Caco-2 (cell line): Measurements from ENCODE around the gene TBC1D2B. TPM values are rescaled to one million over a fixed set of nuclear protein-coding genes. Genes with fewer than 3 reads are reported as not detected.

ENCODE experiments used
- BruUV-seq: library from RNA; stranded (reverse); fragments of 400-500 nt; replicated peaks from 2 replicates; lab custom pipeline; 2021; lab: Mats Ljungman, UMichigan
- CTCF ChIA-PET: fragments of 300-600 bp; sonication (Branson Sonifier 250); formaldehyde crosslinking; loops from one replicate; lab custom pipeline; 2022; ENCODE audit warnings: antibody characterized with exemption; lab: Charles Lee
- POLR2A ChIA-PET: fragments of 300-600 bp; sonication (Branson Sonifier 250); formaldehyde crosslinking; loops from one replicate; lab custom pipeline; 2022; ENCODE audit warnings: antibody characterized with exemption; lab: Charles Lee
- DNase-seq, 2 experiments: peaks; one replicate each; pipeline versions ENCODE4 v3.0.0 to v3.0.0-alpha.2; 2020 to 2022
- H3K27me3 ChIP-seq: replicated peaks from 2 replicates; pipeline ENCODE4 v1.6.0; 2011; ENCODE audit warnings: low read length; ENCODE audit not compliant: control insufficient read depth, insufficient read depth
- H3K36me3 ChIP-seq: 2 replicates; pipeline ENCODE4 v1.5.1; 2011; ENCODE audit warnings: low read length; ENCODE audit not compliant: control insufficient read depth, insufficient read depth
- H3K4me1 ChIP-seq: fragments of 250-450 bp; sonication (Bioruptor Pico); 2 replicates; pipeline ENCODE4 v1.5.1; 2020; ENCODE audit warnings: mild to moderate bottlenecking
- H3K4me3 ChIP-seq: 2 replicates; pipeline ENCODE4 v1.5.1; 2011; ENCODE audit warnings: low read depth, mild to moderate bottlenecking, control low read depth, low read length
- H3K9me3 ChIP-seq: fragments of 250-450 bp; sonication (Bioruptor Pico); 2 replicates; pipeline ENCODE4 v1.5.1; 2020; ENCODE audit warnings: mild to moderate bottlenecking, moderate library complexity
- H3K27ac Mint-ChIP-seq: one replicate; pipeline ENCODE4 v1.8.0; 2022; ENCODE audit warnings: mixed read lengths; ENCODE audit not compliant: unreplicated experiment
- H3K27me3 Mint-ChIP-seq: one replicate; pipeline ENCODE4 v1.8.0; 2022; ENCODE audit warnings: mixed read lengths; ENCODE audit not compliant: insufficient read depth, unreplicated experiment
- H3K36me3 Mint-ChIP-seq: one replicate; pipeline ENCODE4 v1.8.0; 2022; ENCODE audit warnings: mild to moderate bottlenecking, mixed read lengths; ENCODE audit not compliant: insufficient read depth, unreplicated experiment
- H3K4me1 Mint-ChIP-seq: one replicate; pipeline ENCODE4 v1.8.0; 2022; ENCODE audit warnings: low read depth, mixed read lengths; ENCODE audit not compliant: unreplicated experiment
- H3K4me3 Mint-ChIP-seq: one replicate; pipeline ENCODE4 v1.8.0; 2022; ENCODE audit warnings: mild to moderate bottlenecking, moderate library complexity, mixed read lengths; ENCODE audit not compliant: unreplicated experiment
- H3K9me3 Mint-ChIP-seq: one replicate; pipeline ENCODE4 v1.8.0; 2022; ENCODE audit warnings: mixed read lengths; ENCODE audit not compliant: unreplicated experiment
- intact Hi-C: fragments of 100-400 bp; cut with micrococcal nuclease; formaldehyde crosslinking; loops from one replicate; pipeline ENCODE4 v1.10.0; 2022; ENCODE audit not compliant: unreplicated experiment
- total RNA-seq: library from RNA; stranded (reverse); gene quantifications from 2 replicates; pipeline ENCODE4 v1.2.3, GENCODE V29; 2022
- TF ChIP-seq, protein P1 (sequence below), 2 experiments: fragments of 200-600 bp in 1 of 2; IDR thresholded peaks; 1 replicate in 1 of 2; 2 replicates in 1 of 2; pipeline versions ENCODE4 v1.5.1 to v1.8.0; 2011 to 2022; ENCODE audit warnings: antibody characterized with exemption in 1 of 2, control low read depth in 1 of 2, inconsistent platforms in 1 of 2, low read depth in 1 of 2, low read length in 1 of 2, mild to moderate bottlenecking in 1 of 2, moderate library complexity in 1 of 2; ENCODE audit not compliant: insufficient read depth in 1 of 2, severe bottlenecking in 1 of 2, unreplicated experiment in 1 of 2

Gene TBC1D2B
- total RNA-seq, 1 experiment from 2014 or later: 18.3 TPM

DNA sequence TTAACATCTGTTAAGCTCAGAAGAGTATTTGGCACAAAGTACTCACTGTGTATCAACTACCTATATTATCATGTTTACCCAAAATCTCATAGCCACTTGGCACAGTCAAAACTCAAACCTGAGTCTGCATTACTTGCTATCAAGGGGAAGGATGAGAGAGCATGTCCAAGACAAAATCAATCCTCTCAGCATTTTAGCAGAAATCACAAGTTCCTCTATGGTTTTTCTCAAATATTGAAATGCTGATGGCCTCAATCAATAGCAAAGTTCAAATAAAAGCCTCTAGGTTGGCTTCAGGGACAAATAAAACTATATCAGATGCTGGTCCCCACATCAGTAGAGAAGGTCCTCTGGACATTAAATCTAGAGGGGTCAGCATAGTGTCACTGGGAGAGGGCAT is 14.3 kb downstream of the TBC1D2B start:
- H3K4me3 ChIP-seq: no peak overlapping the region
- H3K36me3 Mint-ChIP-seq: no peaks in the 10 kb centered on the region
- intact Hi-C loops: no loop called here
- no peaks in the 10 kb centered on the region for H3K9me3 ChIP-seq
- H3K4me1 ChIP-seq: peaks cover 22% of the 10 kb centered on the region; the same call in 1 of the 2 replicates
- no peak overlapping the region for H3K27ac Mint-ChIP-seq
- no peaks in the 10 kb centered on the region for H3K4me1 Mint-ChIP-seq
- H3K36me3 ChIP-seq: no peaks in the 10 kb centered on the region
- no peak for DNase-seq
- CTCF ChIA-PET: interaction anchor here (0.6 kb wide), 1 partner anchor 9 kb away, joined by 3 read pairs; no protein-coding TSS in a partner anchor
- TF ChIP-seq, protein P1, sequence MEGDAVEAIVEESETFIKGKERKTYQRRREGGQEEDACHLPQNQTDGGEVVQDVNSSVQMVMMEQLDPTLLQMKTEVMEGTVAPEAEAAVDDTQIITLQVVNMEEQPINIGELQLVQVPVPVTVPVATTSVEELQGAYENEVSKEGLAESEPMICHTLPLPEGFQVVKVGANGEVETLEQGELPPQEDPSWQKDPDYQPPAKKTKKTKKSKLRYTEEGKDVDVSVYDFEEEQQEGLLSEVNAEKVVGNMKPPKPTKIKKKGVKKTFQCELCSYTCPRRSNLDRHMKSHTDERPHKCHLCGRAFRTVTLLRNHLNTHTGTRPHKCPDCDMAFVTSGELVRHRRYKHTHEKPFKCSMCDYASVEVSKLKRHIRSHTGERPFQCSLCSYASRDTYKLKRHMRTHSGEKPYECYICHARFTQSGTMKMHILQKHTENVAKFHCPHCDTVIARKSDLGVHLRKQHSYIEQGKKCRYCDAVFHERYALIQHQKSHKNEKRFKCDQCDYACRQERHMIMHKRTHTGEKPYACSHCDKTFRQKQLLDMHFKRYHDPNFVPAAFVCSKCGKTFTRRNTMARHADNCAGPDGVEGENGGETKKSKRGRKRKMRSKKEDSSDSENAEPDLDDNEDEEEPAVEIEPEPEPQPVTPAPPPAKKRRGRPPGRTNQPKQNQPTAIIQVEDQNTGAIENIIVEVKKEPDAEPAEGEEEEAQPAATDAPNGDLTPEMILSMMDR (IDR thresholded peaks at IDR 0.05; ENCODE audit: insufficient read depth in 1 of 2, low read depth in 1 of 2, low read length in 1 of 2, severe bottlenecking in 1 of 2, unreplicated experiment in 1 of 2): no peak
- no peaks in the 10 kb centered on the region for H3K27me3 ChIP-seq
- H3K27me3 Mint-ChIP-seq: no peaks in the 10 kb centered on the region
- BruUV-seq: no TSS peak
- no peak overlapping the region for H3K4me3 Mint-ChIP-seq
- POLR2A ChIA-PET: no interaction called here
- H3K9me3 Mint-ChIP-seq: no peaks in the 10 kb centered on the region

DNA sequence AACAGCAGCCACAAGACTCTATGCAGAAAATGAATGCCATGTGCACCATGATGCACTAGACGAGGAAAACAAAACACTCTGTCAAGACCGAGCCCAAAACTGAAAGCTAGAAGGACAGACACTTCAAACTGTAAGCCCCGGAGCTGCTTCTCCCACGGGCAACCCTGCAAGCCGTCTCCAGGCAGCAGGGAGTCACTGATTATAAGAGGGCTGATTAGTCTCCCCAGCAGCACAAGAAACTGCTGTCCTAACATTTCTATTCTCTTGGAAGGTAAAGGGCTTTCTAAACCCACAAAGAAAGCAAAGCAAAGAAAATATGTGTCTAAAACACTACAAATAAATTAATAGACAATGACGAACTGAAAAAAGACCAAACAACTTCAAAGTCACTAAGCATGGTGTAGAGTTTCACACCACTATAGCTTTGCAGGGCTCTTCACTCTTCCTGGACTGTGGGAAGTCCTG is 15.5 kb downstream of the TBC1D2B start:
- Histone ChIP-seq H3K36me3 (no peaks in the 10 kb centered on the region), H3K27me3 (no peaks in the 10 kb centered on the region), H3K4me1 (peaks cover 16% of the 10 kb centered on the region), H3K9me3 (no peaks in the 10 kb centered on the region), H3K4me3 (no peak overlapping the region)
- no TSS peak for BruUV-seq
- no peak overlapping the region for H3K4me3 Mint-ChIP-seq
- CTCF ChIA-PET: no interaction called here
- H3K36me3 Mint-ChIP-seq: no peaks in the 10 kb centered on the region
- H3K27me3 Mint-ChIP-seq: no peaks in the 10 kb centered on the region
- no peak for DNase-seq
- H3K4me1 Mint-ChIP-seq: no peaks in the 10 kb centered on the region
- TF ChIP-seq, protein P1 (IDR thresholded peaks at IDR 0.05; ENCODE audit: insufficient read depth in 1 of 2, low read depth in 1 of 2, low read length in 1 of 2, severe bottlenecking in 1 of 2, unreplicated experiment in 1 of 2): no peak
- POLR2A ChIA-PET: no interaction called here
- H3K27ac Mint-ChIP-seq: no peak overlapping the region
- no peaks in the 10 kb centered on the region for H3K9me3 Mint-ChIP-seq
- intact Hi-C loops: no loop called here

DNA sequence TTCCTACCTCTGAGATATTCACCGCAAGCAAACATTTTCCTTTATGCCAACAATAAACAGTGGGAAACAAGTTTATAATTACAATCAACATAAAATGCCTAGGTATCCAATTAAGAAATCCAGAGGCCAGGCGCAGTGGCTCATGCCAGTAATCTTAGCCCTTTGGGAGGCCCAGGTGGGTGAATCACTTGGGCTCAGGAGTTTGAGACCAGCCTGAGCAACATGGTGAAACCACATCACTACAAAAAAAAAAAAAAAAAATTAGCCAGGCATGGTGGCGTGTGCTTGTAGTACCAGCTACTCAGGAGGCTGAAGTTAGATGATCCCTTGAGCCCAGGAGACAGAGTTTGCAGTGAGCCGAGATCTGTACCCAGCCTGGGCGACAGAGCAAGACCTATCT is 17.3 kb downstream of the TBC1D2B start:
- Histone ChIP-seq H3K27me3 (no peaks in the 10 kb centered on the region), H3K9me3 (no peaks in the 10 kb centered on the region), H3K36me3 (no peaks in the 10 kb centered on the region), H3K4me1 (peaks cover 23% of the 10 kb centered on the region), H3K4me3 (no peak overlapping the region)
- no peaks in the 10 kb centered on the region for H3K9me3 Mint-ChIP-seq
- no peak for DNase-seq
- TF ChIP-seq, protein P1 (IDR thresholded peaks at IDR 0.05; ENCODE audit: insufficient read depth in 1 of 2, low read depth in 1 of 2, low read length in 1 of 2, severe bottlenecking in 1 of 2, unreplicated experiment in 1 of 2): no peak
- H3K27me3 Mint-ChIP-seq: no peaks in the 10 kb centered on the region
- ChIA-PET POLR2A (no interaction called here), CTCF (no interaction called here)
- H3K4me3 Mint-ChIP-seq: no peak overlapping the region
- no peaks in the 10 kb centered on the region for H3K36me3 Mint-ChIP-seq
- no peak overlapping the region for H3K27ac Mint-ChIP-seq
- BruUV-seq: no TSS peak
- intact Hi-C loops: no loop called here
- peaks cover 15% of the 10 kb centered on the region for H3K4me1 Mint-ChIP-seq
